PC-9 (cell line): Measurements from ENCODE around the gene FARP1.

Source experiments
- CTCF ChIP-seq: fragments of 200-600 bp; sonication (generic); conservative IDR thresholded peaks from 2 replicates; pipeline ENCODE4 v1.6.1; 2017; ENCODE audit warnings: mixed run types, antibody characterized with exemption, mild to moderate bottlenecking, moderate library complexity
- EZH2 ChIP-seq: fragments of 200-600 bp; sonication (generic); IDR thresholded peaks from 2 replicates; pipeline ENCODE4 v1.8.0; 2017; ENCODE audit warnings: antibody characterized with exemption, low read depth

- TF ChIP-seq EZH2 (no peak), CTCF (no peak)
Observed at GRCh38 chr13:98252931-98253470, 110.1 kb downstream of the FARP1 start.
